Measurements from ENCODE around the gene OPRD1.

The OPRD1 gene

GRCh38 chr1:28877132-28877781, 65.3 kb downstream of the OPRD1 start (continued):
- TF ChIP-seq TCF7L2 (IDR thresholded peaks at IDR 0.05; ENCODE audit: borderline replicate concordance, low read depth, low read length) (no peak), GFI1B (tag by site-specific recombination; IDR thresholded peaks at IDR 0.05) (no peak), ZSCAN30 (tag by site-specific recombination; IDR thresholded peaks at IDR 0.05) (peak; percentile 20; the same call in 1 of the 2 replicates), SP2 (tag by site-specific recombination; IDR thresholded peaks at IDR 0.05) (no peak), ZNF664 (tag by site-specific recombination; IDR thresholded peaks at IDR 0.05) (no peak), ZBTB26 (tag by site-specific recombination; optimal IDR thresholded peaks at IDR 0.05) (peak; percentile 13), ZNF768 (tag by site-specific recombination; IDR thresholded peaks at IDR 0.05) (no peak), FEZF1 (tag by site-specific recombination; IDR thresholded peaks at IDR 0.05) (no peak), ZNF18 (tag by site-specific recombination; IDR thresholded peaks at IDR 0.05) (no peak), ZNF274 (IDR thresholded peaks at IDR 0.05; ENCODE audit: low read length) (no peak), ZNF274 (tag by site-specific recombination; IDR thresholded peaks at IDR 0.05; ENCODE audit: borderline replicate concordance) (no peak), ZNF692 (tag by site-specific recombination; IDR thresholded peaks at IDR 0.05) (no peak), HOXD13 (CRISPR knock-in tag; IDR thresholded peaks at IDR 0.05; ENCODE audit: borderline replicate concordance) (no peak), PRDM2 (tag by site-specific recombination; IDR thresholded peaks at IDR 0.05; ENCODE audit: borderline replicate concordance) (no peak), ZBTB6 (tag by site-specific recombination; IDR thresholded peaks at IDR 0.05) (no peak), ZNF24 (tag by site-specific recombination; IDR thresholded peaks at IDR 0.05) (no peak), ZNF280D (tag by site-specific recombination; IDR thresholded peaks at IDR 0.05) (no peak), TRIM28 (IDR thresholded peaks at IDR 0.05; ENCODE audit: borderline replicate concordance, low read length) (peak; percentile 70; the same call in 1 of the 2 replicates), ZNF596 (tag by site-specific recombination; IDR thresholded peaks at IDR 0.05) (no peak), ZNF48 (tag by site-specific recombination; IDR thresholded peaks at IDR 0.05) (no peak), ZNF449 (tag by site-specific recombination; IDR thresholded peaks at IDR 0.05) (no peak), BCL6B (tag by site-specific recombination; IDR thresholded peaks at IDR 0.05) (no peak)

Measured in HEK293 (cell line).